OCI-LY7 (cell line): ENCODE data around the gene TGIF2. TPM values are rescaled to one million over a fixed set of nuclear protein-coding genes. Genes with fewer than 3 reads are reported as not detected.

ENCODE experiments used
- Bru-seq: library from RNA; stranded (reverse); fragments of 400-500 nt; gene quantifications from one replicate; lab custom pipeline; 2021; lab: Mats Ljungman, UMichigan
- BruChase-seq, 2 experiments: library from RNA; stranded (reverse); fragments of 400-500 nt; gene quantifications; one replicate each; lab custom pipeline; 2021; lab: Mats Ljungman, UMichigan
- BruUV-seq: library from RNA; stranded (reverse); fragments of 400-500 nt; replicated peaks from 2 replicates; lab custom pipeline; 2021; lab: Mats Ljungman, UMichigan
- CTCF ChIA-PET: fragments of 300-600 bp; sonication (Branson Sonifier 250); formaldehyde crosslinking; loops from one replicate; lab custom pipeline; 2022; ENCODE audit warnings: antibody characterized with exemption; ENCODE audit not compliant: unreplicated experiment; lab: Charles Lee
- POLR2A ChIA-PET: fragments of 300-600 bp; sonication (Branson Sonifier 250); formaldehyde crosslinking; loops from one replicate; lab custom pipeline; 2022; ENCODE audit warnings: antibody characterized with exemption; lab: Charles Lee
- DNase-seq: peaks from one replicate; pipeline ENCODE4 v3.0.0-alpha.2; 2015; ENCODE audit warnings: low spot score
- H2AFZ ChIP-seq: fragments of 200-600 bp; sonication (generic), shearing (Covaris generic); 2 replicates; pipeline ENCODE4 v1.6.1; 2014; ENCODE audit warnings: mild to moderate bottlenecking, antibody characterized with exemption, low read length, moderate library complexity
- H3K27ac ChIP-seq: fragments of 200-600 bp; sonication (generic); 2 replicates; pipeline ENCODE4 v1.5.1; 2014; ENCODE audit warnings: mixed run types, low read depth, mild to moderate bottlenecking, moderate library complexity, low read length, inconsistent platforms; ENCODE audit not compliant: poor library complexity, severe bottlenecking
- H3K36me3 ChIP-seq: fragments of 200-600 bp; sonication (generic); 2 replicates; pipeline ENCODE4 v1.6.1; 2014; ENCODE audit warnings: mild to moderate bottlenecking, antibody characterized with exemption, low read length, moderate library complexity, mixed read lengths; ENCODE audit not compliant: insufficient read depth
- H3K4me1 ChIP-seq: fragments of 200-600 bp; sonication (generic); 2 replicates; pipeline ENCODE4 v1.5.1; 2014; ENCODE audit warnings: mild to moderate bottlenecking, low read length; ENCODE audit not compliant: insufficient read depth, poor library complexity, severe bottlenecking
- H3K4me2 ChIP-seq: fragments of 200-600 bp; sonication (generic); 2 replicates; pipeline ENCODE4 v1.6.1; 2014; ENCODE audit warnings: mild to moderate bottlenecking, low read length
- H3K4me3 ChIP-seq: fragments of 200-600 bp; sonication (generic); 2 replicates; pipeline ENCODE4 v1.5.1; 2014; ENCODE audit warnings: mild to moderate bottlenecking, low read depth, low read length; ENCODE audit not compliant: poor library complexity, severe bottlenecking
- H3K79me2 ChIP-seq: fragments of 200-600 bp; sonication (generic); 2 replicates; pipeline ENCODE4 v1.6.1; 2016; ENCODE audit warnings: low read depth, mild to moderate bottlenecking, low read length, moderate library complexity, mixed read lengths; ENCODE audit not compliant: insufficient read depth
- H3K9me2 ChIP-seq: fragments of 200-600 bp; sonication (generic); 2 replicates; pipeline ENCODE4 v1.6.1; 2016; ENCODE audit warnings: mild to moderate bottlenecking, low read length, mixed read lengths; ENCODE audit not compliant: insufficient read depth
- H3K9me3 ChIP-seq: fragments of 200-600 bp; sonication (generic); 2 replicates; pipeline ENCODE4 v1.6.1; 2014; ENCODE audit warnings: mild to moderate bottlenecking, mixed run types, low read length, mixed read lengths
- H4K20me1 ChIP-seq: fragments of 200-600 bp; sonication (generic); 2 replicates; pipeline ENCODE4 v1.6.1; 2014; ENCODE audit warnings: mild to moderate bottlenecking, antibody characterized with exemption, low read length, moderate library complexity, mixed read lengths; ENCODE audit not compliant: insufficient read depth
- CTCF ChIP-seq: fragments of 200-600 bp; sonication (generic); conservative IDR thresholded peaks from 2 replicates; pipeline ENCODE4 v1.5.1; 2014; ENCODE audit warnings: mild to moderate bottlenecking, antibody characterized with exemption, low read length, moderate library complexity, mixed read lengths
- EZH2phosphoT487 ChIP-seq: fragments of 200-600 bp; sonication (generic); IDR thresholded peaks from 2 replicates; pipeline ENCODE4 v1.6.1; 2018; ENCODE audit warnings: low read depth, borderline replicate concordance, mild to moderate bottlenecking, mixed run types, antibody characterized with exemption, low read length, moderate library complexity, mixed read lengths
- intact Hi-C: fragments of 100-400 bp; cut with micrococcal nuclease; formaldehyde crosslinking; loops from one replicate; pipeline ENCODE4 v1.10.0; 2022; ENCODE audit not compliant: unreplicated experiment
- long read RNA-seq: library from polyadenylated mRNA; stranded (forward); transcript quantifications from one replicate; pipeline ENCODE4 v2.0.0, GENCODE V29; 2022
- total RNA-seq, 2 experiments: library from RNA; depleted of rRNA in 1 of 2; stranded (reverse); fragments of >200 nt in 1 of 2; shearing (Covaris generic) in 1 of 2; gene quantifications; 2 replicates each; pipeline ENCODE4 v1.2.3, GENCODE V29; 2014 to 2022

Gene TGIF2
- total RNA-seq (2014; rRNA removed; shearing (Covaris generic)) (26.6 and 41.3 TPM in 2 replicates), total RNA-seq (2022) (45.2 and 49.4 TPM in 2 replicates), Bru-seq, nascent RNA (percentile 81 among the genes with signal in this experiment), BruChase-seq, experiment 1, labeled RNA remaining after a 6-hour chase (percentile 93 among the genes with signal in this experiment), BruChase-seq, experiment 2, labeled RNA remaining after a 2-hour chase (percentile 99 among the genes with signal in this experiment)
- long read RNA-seq, transcript TGIF2-202 (3 exons, 3,432 nt) = minor isoform, 6 of 97 reads
- long read RNA-seq, transcript TGIF2-201 (3 exons, 3,406 nt) = major isoform, 71 of 97 reads
- long read RNA-seq, partial matches to known transcripts = 4 of 97 reads
- long read RNA-seq, other reads (novel, unspliced or antisense) = 15 of 97 reads

- CTCF ChIA-PET = no interaction called here
- no TSS peak for BruUV-seq
Observed at GRCh38 chr20:36573103-36573797, at the start of gene TGIF2. Gene TGIF2 (plus strand): TSS chr20:36573597. CDS start chr20:36578775, 5,178 bp downstream.

DNA sequence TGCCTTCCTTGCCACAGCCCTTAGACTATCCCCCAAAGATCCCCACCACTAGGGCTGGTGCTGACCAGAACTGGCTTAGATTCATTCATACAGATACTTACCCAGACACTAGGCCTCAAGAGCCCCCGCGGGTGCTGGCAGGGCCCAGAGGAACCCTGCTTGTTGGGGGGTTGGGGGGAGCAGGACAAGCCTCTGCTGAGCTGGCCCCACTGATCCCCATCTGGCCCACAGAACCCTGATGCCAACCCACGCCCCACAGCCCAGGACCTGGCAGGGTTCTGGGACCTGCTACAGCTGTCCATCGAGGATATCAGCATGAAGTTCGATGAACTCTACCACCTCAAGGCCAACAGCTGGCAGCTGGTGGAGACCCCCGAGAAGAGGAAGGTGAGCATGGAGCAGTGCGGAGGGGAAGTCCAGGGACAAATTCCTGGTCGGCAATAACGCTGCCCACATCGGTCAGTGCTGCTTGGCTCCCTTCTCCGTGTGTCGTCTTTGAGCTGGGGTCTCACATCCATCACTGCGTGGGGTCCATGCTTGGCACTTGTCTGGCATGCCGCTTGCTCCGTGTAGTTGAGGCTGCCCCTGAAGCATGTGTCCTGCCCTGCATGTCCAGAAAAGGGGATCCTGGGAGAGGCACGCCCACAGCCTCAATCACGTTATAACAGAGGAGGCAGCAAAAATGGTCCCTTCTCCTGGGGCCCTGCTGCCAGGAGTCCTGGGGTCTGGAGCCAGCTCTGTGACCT lies 47.6 kb upstream of the TGIF2 start:
- intact Hi-C loops = no loop called here
- POLR2A ChIA-PET = no interaction called here
- Histone ChIP-seq H3K36me3 (peaks cover 42% of the 10 kb centered on the region), H3K9me3 (no peaks in the 10 kb centered on the region), H3K9me2 (no peaks in the 10 kb centered on the region), H3K27ac (no peak overlapping the region), H3K4me3 (no peak overlapping the region), H4K20me1 (no peaks in the 10 kb centered on the region), H3K79me2 (no peaks in the 10 kb centered on the region), H3K4me1 (peaks cover 5% of the 10 kb centered on the region), H2AFZ (no peak overlapping the region), H3K4me2 (no peak overlapping the region)
- CTCF ChIA-PET = no interaction called here
- BruUV-seq = no TSS peak
- TF ChIP-seq EZH2phosphoT487 = no peak
- no peak for TF ChIP-seq CTCF
- DNase-seq = no peak

More at GRCh38 chr20:36573103-36573797, at the start of gene TGIF2:
- Histone ChIP-seq H3K4me3 (peak within 1 kb of the TSS; percentile 88), H3K4me1 (peaks cover 25% of the 10 kb centered on the region), H3K4me2 (peak within 1 kb of the TSS; percentile 85), H3K79me2 (peaks cover 43% of the 10 kb centered on the region), H3K9me2 (no peaks in the 10 kb centered on the region), H4K20me1 (no peaks in the 10 kb centered on the region), H3K9me3 (no peaks in the 10 kb centered on the region), H3K36me3 (peaks cover 19% of the 10 kb centered on the region), H3K27ac (peak within 1 kb of the TSS; percentile 69), H2AFZ (peak within 1 kb of the TSS; percentile 72)
- DNase-seq = peak; percentile 95
- POLR2A ChIA-PET = interaction anchor here (0.6 to 1.8 kb wide), 4 partner anchors 21 to 87 kb away, joined by 4 to 10 read pairs (median 4); partner anchors contain the start of gene RAB5IF
- intact Hi-C loops = loop anchor here (1.0 to 5.0 kb wide), 3 partner anchors 22 to 111 kb away; partner anchors contain the start of gene RAB5IF
- TF ChIP-seq EZH2phosphoT487 (no peak), CTCF (no peak)
